GM19043 (cell line): ENCODE results near the gene PIP4K2A.
A peak's percentile ranks its signal among the peaks of the same experiment; 100 is the strongest.

Source experiments
- ATAC-seq: cut with Tn5 transposase; IDR thresholded peaks from one replicate; pipeline ENCODE4 v1.9.1; 2021; ENCODE audit warnings: low read depth; ENCODE audit not compliant: unreplicated experiment

The PIP4K2A gene

GRCh38 chr10:22625516-22626290, 88.7 kb downstream of the PIP4K2A start:
- no peak for ATAC-seq

GRCh38 chr10:22624287-22624738, 90.1 kb downstream of the PIP4K2A start:
- ATAC-seq: no peak

- ATAC-seq: no peak
Measured at GRCh38 chr10:22623633-22624253, 90.6 kb downstream of the PIP4K2A start.

GRCh38 chr10:22622242-22622806, 92.1 kb downstream of the PIP4K2A start:
- no peak for ATAC-seq

GRCh38 chr10:22621726-22622125, 92.7 kb downstream of the PIP4K2A start:
- no peak for ATAC-seq

GRCh38 chr10:22620929-22621328, 93.4 kb downstream of the PIP4K2A start:
- ATAC-seq: no peak

- no peak for ATAC-seq
Measured at GRCh38 chr10:22620140-22620857, 94.1 kb downstream of the PIP4K2A start.

- no peak for ATAC-seq
Measured at GRCh38 chr10:22619101-22619500, 95.3 kb downstream of the PIP4K2A start.

- no peak for ATAC-seq
Measured at GRCh38 chr10:22618078-22618785, 96.1 kb downstream of the PIP4K2A start.

GRCh38 chr10:22617516-22617915, 96.9 kb downstream of the PIP4K2A start:
- no peak for ATAC-seq

- no peak for ATAC-seq
Measured at GRCh38 chr10:22617051-22617450, 97.3 kb downstream of the PIP4K2A start.

GRCh38 chr10:22615819-22616499, 98.4 kb downstream of the PIP4K2A start:
- peak; percentile 40 for ATAC-seq

- no peak for ATAC-seq
Measured at GRCh38 chr10:22615101-22615500, 99.3 kb downstream of the PIP4K2A start.

GRCh38 chr10:22613011-22613410, 101.4 kb downstream of the PIP4K2A start:
- ATAC-seq: no peak

- ATAC-seq: no peak
Measured at GRCh38 chr10:22612318-22612717, 102.1 kb downstream of the PIP4K2A start.

GRCh38 chr10:22611425-22612115, 102.8 kb downstream of the PIP4K2A start:
- ATAC-seq: peak; percentile 73

GRCh38 chr10:22610610-22611009, 103.8 kb downstream of the PIP4K2A start:
- ATAC-seq: no peak

- no peak for ATAC-seq
Measured at GRCh38 chr10:22609719-22610465, 104.5 kb downstream of the PIP4K2A start.

GRCh38 chr10:22609251-22609650, 105.1 kb downstream of the PIP4K2A start:
- ATAC-seq: no peak
